Measurements from ENCODE around the gene HOXC4.

HOXC4 gene

DNA sequence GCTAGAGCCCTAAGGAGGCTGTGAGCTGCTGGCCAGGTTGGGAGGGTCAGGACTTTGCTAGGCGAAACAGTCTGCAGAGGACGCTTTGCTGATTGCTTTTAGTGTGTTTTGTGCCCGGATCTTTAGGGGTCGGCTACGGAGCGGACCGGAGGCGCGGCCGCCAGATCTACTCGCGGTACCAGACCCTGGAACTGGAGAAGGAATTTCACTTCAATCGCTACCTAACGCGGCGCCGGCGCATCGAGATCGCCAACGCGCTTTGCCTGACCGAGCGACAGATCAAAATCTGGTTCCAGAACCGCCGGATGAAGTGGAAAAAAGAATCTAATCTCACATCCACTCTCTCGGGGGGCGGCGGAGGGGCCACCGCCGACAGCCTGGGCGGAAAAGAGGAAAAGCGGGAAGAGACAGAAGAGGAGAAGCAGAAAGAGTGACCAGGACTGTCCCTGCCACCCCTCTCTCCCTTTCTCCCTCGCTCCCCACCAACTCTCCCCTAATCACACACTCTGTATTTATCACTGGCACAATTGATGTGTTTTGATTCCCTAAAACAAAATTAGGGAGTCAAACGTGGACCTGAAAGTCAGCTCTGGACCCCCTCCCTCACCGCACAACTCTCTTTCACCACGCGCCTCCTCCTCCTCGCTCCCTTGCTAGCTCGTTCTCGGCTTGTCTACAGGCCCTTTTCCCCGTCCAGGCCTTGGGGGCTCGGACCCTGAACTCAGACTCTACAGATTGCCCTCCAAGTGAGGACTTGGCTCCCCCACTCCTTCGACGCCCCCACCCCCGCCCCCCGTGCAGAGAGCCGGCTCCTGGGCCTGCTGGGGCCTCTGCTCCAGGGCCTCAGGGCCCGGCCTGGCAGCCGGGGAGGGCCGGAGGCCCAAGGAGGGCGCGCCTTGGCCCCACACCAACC lies 23.9 kb upstream of the HOXC4 start:
- no peak for DNase-seq

DNA sequence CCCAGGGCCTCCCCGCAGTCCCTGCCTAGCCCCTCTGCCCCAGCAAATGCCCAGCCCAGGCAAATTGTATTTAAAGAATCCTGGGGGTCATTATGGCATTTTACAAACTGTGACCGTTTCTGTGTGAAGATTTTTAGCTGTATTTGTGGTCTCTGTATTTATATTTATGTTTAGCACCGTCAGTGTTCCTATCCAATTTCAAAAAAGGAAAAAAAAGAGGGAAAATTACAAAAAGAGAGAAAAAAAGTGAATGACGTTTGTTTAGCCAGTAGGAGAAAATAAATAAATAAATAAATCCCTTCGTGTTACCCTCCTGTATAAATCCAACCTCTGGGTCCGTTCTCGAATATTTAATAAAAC lies 23.2 kb upstream of the HOXC4 start:
- DNase-seq = no peak

DNA sequence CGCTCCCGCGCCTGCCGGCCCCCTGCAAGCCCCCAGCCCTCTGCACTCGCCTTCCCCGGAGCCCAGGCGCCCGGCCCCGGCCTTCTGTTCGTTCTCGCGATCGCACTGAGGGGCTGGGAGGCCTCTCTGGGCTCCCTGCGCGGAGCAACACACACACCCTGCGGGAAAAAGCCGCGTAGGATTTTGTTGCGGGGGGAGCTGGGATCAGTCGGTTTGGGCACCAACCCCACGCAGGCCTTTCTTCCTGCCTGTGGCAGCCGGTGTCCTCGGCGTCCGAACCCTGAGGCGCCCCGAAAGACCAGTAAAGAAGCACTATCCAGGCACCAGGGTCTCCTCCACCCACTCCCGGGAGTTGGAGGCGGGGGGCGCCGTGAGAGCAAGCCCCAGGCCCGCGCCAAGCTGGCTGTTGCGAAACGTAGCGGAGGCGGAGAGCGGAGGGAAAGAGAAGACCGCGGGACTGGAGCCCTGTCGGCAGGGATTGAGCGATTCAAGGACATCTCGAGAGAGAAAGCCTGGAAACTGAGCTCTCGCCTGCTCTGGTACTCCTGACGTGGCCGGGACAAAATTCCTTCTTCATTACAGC lies 22.7 kb upstream of the HOXC4 start:
- no peak for DNase-seq

DNA sequence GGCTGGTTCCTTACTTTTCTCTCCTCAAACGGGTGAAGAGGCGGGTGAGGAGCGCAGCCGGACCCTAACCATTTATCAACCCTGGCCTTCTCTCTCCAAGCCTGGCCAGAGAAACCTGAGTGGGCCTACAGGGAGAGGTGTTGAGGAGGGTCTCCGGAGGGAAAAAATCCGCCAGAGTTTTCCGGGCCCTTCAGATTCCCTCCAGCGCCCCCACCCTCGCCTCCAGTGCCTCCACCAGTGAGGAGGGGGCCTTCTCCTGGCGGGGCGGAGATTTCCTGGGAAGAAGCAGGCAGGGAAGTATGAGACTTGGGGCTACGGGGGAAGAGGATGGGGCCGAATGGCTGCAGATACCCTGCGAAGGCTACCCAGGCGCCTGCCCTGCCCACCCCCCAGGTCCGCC lies 22.2 kb upstream of the HOXC4 start:
- no peak for DNase-seq

DNA sequence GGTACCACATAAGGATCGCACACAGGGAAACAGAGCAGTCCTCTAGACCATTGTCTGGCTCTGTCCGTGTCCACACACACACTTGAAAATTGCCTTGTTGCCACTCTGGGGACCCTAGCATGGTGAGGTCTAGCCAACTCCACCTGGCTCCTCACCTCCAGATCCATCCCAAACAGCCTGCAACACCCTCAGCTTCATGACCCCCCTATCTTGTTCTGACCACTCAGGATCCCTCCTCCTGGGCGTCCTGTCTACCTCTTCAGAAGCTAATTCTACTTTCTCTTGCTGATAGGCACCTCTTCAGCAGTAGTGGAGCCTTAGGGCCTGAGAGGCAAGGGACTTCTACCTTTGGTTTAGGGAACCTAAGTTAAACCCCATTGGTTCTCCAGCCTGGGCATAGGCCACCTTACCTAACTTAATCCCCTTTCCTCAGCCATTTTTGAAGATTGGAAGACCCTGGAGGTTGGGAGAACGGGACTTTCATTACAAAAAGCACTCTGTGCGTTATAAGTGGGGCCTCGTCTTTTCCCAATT lies 21.5 kb upstream of the HOXC4 start:
- DNase-seq = no peak

DNA sequence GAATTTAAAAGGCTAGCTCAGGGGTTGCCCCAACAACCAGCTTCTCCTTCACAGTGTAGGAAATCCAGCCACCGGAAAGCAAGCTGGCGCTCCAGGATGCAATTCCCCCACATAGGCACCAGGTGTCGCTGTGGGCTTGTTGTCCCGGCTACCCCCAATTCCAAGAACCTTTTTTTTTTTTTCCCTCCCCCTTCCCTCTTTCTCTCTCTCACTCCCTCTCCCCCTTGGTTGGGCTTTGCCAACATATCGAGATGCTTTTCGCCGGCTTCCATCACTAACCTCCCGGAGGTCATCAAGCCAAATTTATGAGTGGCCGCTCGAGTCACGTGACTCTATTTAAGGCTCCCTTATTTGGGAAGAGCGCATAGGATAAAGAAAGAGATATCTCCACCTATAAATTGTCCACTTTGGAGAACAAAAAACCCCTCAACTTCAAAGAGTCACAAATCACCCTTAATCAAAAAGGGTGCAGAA lies 21.0 kb upstream of the HOXC4 start, which contains the start of gene HOXC5:
Gene HOXC5, plus strand, starts transcription at position 424 of the 474 bp plus-strand sequence. CDS start 73 bp downstream, outside the sequence.
- DNase-seq = no peak

DNA sequence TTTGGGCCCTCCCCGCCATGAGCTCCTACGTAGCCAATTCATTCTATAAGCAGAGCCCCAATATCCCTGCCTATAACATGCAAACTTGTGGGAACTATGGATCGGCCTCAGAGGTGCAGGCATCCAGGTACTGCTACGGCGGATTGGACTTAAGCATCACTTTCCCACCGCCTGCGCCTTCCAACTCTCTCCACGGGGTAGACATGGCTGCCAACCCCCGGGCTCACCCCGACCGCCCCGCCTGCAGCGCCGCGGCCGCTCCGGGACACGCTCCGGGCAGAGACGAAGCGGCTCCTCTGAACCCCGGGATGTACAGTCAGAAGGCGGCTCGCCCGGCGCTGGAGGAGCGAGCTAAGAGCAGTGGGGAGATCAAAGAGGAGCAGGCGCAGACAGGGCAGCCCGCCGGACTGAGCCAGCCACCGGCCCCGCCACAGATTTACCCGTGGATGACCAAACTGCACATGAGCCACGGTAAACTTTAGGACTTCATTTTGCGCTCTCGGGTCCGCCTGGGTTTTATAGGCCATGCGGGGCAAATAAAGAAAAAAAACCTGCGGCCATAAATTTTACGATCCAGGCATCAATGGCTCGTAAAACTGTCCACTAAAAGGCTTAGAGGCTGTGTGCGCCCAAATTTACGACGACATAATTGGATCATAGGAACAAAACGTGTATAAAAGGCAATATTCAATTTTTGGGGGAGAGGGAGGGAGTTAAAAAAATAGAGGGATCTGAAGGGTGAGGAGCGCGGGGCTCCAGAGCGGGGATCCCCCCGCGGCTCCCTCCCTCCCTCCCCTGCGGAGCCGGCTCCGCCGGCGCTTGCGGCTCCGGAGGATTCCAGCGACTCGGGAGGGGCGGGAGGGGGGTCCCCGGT lies 20.3 kb upstream of the HOXC4 start:
- DNase-seq = no peak

DNA sequence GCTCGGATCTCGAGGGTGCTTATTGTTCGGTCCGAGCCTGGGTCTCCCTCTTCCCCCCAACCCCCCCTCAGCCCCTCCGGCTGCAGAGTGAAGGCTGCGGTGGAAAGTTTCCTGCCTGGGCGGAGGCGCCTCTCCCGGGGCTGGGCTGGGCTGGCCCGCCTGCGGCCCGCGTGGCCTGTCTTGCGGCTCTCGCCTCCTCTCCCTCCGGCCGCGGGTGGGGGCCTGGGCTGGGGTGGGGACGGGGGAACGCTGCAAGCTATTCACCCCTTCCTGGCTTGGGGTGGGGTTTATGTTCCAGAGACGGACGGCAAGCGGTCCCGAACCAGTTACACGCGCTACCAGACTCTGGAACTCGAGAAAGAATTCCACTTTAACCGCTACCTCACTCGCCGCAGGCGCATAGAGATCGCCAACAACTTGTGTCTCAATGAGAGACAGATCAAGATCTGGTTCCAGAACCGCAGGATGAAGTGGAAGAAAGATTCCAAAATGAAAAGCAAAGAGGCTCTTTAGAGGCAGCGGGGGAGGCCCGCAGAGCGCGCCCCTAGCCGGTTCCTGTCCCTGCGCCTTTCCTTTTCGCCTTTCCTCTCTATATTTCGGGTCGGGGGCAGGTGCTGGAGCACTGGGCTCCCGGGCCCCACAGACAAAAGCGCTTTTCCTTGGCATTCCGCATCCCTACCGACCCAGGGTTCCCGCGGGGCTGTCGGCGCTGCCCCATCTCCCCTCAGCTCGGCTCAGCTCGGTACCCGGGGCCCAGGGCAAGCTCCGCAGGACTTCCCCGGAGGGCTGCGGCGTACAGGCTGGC lies 19.5 kb upstream of the HOXC4 start:
- no peak for DNase-seq

DNA sequence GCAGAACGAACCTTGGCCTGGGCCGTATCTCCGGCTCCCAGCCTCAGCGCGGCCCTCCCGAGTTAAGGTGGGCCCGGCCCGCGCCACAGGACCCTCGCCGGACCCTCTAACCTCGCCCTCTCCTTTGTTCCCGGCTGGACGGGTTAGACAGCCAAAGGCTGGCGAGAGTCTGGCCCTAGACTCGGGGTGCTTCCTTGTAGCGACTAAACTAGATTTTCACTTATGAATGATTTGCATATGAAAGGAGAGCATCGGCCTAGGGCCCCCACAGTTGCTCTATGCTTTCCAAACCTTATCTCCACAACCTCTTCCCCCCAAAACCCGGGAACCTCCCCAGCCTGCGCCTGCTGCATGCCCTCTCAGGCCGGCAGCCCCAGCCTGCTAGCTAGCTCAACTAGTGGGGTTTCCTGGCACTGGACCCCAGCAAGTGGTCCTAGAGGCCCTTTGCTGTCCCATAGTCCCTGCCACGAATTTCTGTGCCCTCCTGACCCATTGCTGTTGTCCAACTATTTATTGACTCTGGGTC lies 18.8 kb upstream of the HOXC4 start:
- DNase-seq = no peak

DNA sequence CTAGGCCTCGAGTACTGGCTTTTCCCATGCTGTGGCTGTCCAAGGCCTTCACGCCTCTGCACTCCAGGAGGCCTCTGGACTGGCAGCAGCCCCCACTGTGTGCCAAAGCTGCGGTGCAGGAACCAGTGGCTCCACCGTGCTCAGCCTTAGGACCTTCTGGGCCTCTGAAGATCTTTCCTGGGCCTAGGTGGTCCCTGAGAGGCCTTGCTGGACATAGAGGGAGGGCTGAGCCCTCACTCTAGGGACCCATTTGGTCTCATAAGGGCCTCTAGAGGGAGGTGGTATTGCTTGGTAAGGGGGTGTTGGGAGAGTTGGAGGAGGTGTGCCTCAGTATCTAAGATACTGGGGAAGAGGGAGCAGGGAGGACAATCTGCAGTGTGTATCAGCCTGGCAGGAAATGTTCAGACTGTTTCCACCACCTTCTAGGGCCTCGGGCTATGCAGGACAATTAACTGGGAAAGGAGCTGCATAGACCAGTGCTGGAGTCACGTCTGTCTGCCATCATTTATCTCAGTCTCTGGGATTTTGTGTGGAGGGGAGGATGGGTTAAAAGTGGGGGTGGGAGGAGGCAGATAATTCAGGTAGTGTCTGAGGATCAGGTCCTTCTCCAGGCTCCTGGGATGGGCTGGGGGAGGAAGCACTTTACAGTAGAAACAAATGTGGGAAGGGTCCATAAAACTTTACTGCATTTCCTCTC lies 17.9 kb upstream of the HOXC4 start:
- DNase-seq = no peak

DNA sequence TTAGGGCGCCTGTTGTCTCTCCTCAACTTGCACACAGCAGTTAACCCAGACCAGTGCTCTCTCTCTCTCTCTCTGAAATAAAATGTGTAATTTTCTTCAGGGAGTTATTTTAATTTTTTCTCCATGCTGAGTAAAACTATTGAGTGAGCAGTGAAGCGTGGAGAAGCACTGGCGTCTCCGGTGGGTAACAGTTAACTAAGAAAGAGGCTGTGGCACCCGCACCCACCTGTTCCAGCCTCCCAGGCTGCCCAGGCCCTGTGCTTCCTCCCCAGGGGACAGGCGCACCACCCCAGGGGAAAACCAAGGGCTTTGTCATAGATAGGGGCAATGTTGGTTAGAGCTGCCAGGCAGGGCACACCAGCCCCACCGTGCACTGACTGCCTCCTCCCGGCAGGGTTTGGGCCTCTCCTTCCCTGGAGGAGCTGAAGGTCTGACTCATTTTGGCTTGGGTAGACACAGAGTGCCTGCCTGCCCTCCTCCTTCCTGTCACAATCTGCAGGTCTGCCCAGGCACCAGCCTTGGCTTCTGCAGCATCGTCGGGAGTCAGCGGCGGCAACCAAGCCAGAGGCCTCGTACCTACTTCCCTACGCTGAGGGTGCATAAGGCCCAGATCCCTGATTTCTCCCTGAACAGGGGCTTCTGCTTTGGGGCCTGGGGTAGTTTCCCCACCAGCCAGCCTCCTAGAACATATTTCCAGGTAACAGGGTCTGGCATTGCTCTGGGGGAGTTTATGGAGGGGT lies 16.8 kb upstream of the HOXC4 start:
- DNase-seq = no peak

DNA sequence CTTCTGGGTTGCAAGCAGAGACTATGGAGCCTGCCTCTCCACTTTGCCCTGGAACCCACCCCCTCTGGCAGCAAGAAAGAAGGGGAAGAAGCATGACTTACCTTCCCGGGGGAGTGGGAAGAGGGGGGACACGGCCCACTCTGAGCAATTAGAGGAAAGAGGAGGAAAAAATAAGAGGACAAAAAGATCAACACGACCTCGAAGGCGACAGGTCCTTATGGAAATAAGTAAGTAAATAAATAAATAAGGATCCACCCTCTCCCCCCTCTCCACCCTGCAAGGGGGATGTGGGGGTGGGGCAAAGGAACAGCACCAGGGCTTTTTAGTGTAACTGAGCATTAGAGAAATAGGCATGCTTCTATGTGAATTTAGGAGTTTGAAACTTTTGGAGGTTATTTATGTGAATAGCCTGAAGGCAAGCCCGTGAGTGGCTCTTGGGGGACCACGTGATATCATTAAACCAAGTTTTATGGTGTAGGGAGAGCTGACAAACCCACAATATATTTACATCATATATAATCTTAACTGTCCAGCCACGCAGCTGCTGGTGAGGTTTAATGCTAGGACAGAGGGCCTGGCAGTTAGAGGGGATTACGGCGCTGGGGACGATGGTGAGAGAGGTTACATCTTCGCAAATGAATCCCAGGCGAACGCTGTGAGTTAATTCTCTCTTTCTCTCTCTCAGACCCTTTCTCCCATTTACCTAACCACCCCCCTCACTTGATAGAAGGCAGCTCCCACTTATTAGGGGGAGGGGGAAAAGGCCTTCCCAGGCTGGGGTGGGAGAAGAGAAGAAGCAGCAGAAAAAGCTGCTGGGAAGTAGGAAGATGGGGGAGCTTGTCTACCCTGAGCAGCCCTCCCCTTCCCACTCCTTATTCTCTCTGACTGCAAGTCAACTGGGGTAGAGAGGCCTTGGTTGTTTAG lies 16.0 kb upstream of the HOXC4 start:
- DNase-seq = no peak

DNA sequence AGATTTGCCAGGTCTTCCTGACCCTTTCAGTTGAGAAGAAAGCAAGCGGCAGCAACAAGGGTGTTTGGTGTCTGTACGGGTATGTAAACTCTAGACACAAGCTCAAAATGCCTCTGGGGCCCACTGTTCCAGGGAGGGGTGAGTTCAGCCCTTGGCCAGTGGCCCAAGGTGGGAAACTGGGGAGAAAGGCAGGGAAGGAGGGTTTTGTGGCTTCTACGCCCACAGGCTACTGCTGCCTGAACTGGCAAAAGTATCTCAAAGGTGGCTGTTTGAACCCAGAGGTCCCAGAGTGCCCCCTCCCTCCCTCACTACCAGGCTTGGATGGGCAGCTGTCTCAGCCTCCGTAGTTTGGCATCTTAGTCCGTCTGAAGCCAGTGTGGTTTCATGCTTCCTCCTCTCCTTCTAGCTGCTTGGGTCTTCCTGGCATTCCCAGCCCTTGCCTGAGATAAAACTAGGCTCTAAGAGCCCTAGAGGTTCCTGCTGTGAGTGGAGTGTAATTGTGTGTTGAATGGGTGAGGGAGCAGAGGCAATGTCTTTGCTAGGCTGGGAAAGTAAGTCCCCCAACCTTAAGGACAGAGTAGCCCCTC lies 15.3 kb upstream of the HOXC4 start:
- no peak for DNase-seq

DNA sequence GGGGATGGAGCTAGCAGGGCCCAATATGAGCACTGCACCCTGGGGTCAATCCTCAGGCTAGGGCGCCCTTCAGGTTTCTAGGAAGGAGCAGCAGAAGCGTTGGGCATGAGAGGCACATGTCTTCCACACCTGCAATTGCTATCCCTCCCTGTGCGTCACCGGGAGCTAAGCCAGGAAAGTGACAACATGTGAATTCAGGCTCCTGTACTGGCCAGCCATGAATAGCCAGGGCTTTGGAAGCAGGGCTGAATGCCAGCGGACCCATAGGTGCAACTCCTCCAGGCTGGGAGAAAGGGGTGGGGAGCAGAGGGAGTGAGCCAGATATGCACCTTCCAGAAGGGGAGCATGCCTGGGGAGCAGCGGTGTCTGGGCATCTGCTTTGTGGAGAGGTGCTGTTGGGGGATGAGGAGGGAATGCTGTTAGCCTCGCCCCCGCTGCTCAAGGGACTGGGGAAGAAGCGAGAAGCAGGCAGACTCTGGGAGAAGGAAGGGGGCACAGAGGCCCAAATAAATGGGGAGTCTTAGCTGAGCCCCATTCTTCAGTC lies 14.7 kb upstream of the HOXC4 start:
- DNase-seq = no peak

DNA sequence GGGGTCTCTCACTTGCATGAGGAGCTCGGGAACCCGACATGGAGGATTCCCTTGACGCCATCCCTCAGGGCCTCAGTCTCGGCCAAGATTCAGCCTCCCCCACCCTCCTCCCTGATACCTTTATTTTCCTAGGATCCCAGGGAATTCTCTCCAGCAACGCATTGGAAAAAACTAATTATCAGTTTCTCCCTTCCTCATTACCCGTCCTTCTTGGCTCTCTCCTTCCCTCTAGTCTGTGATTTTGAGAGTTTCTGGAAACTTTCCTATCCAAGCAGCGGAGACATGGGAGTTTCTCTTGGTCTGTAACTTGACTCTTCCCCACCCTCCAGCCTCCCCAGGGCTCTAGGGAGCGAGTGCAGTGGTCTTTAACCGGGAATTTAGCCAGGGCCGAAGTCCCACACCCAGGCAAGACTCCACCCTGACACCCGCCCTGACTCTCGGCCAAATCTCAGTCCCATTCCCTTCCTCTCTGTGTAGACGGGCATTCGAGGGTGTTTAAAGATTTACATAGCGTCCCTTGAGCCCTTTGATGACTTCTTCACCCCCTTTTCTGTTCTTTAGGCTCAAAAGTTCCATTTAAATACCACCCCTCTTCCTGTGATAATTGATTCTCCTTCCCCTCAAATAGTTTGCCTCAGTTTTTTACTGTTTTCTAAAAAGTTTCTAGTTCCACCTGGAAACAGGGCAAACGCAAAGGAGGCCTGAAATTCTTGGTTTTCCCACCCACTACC lies 14.1 kb upstream of the HOXC4 start:
- DNase-seq = no peak

DNA sequence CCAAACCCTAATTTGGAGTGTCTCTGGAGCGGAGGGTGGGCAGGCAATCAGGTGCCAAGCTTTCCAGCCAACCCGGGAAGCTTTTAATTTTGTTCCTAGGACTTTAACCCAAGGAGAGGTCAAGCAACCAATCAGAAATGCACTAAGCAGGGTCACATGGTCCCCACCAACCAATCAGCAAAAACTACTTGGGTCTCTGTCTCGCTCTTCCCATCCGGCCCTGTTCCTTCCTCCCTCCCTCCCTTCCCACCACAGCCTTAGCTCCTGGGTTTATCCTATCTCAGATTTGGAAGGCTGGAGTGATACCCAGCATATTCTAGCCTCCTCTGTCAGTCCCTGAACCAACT lies 13.5 kb upstream of the HOXC4 start:
- DNase-seq = no peak

DNA sequence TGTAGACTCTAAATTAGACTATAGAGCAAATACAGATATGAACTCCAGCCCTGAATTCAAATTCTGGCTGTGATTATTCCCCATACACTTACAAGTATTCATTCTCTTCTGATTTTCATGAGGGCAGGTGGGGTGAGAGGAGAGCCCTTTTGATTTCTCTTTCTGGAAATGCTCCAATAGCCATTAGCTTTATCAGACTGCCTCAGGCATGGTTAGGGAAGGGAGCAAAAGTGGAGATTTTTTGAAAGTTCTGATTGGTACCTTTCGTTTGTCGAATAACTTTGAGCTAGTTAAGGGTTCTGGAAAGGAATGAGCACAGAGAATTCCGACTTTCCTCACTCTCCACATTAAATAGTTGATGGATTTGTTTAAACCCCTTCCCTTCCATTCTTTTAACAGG lies 13.0 kb upstream of the HOXC4 start:
- DNase-seq = no peak

DNA sequence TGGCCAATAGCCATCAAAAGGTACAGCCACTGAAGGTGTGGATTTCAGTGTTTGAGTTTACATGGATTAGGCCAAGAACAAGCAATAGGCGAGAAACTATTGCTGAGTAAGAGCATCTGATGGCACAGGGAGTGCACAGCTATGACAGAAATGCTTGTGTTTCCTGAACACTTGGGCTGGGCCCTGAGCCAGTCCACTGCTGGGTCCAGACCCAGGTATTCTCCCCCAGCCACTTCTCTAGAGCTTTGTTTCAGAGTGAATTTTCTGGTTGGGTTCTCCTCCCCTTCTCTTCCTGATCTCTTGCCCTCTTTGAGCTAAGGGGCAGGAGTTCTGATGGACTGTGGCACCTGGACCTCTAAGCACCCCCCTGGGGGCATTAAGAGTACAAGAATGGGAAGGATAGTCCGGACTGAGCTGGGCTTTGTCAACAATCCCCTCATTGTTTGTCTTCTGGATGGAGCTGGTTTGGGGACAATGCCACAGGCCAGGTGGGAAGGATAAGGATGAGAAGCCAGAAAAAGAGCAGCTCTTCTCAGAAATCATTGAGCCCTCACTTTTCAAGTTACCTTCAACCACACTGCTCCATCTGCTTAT lies 12.4 kb upstream of the HOXC4 start:
- DNase-seq = no peak

Data from cortex of kidney (tissue), 1 donor.